HT-29 (cell line): ENCODE data around the gene SLIT3. TPM values are rescaled to one million over a fixed set of nuclear protein-coding genes. Genes with fewer than 3 reads are reported as not detected.
"Not testable (repeated sequence)": the region's sequence is repeated elsewhere in the genome, so short reads cannot be mapped to it uniquely, and the experiment has no call there.

ENCODE experiments used
- DNase-seq: peaks from one replicate; pipeline ENCODE4 v3.0.0-alpha.2; 2015; ENCODE audit warnings: low spot score
- total RNA-seq: library from RNA; depleted of rRNA; stranded (reverse); fragments of >200 nt; shearing (Covaris generic); gene quantifications from 2 replicates; pipeline ENCODE4 v1.2.3, GENCODE V29; 2014

The SLIT3 gene
- total RNA-seq, 1 experiment from 2014 or later: not detected

GRCh38 chr5:169146158-169146557 is 154.8 kb downstream of the SLIT3 start:
- DNase-seq: no peak

GRCh38 chr5:169142264-169142970 is 158.5 kb downstream of the SLIT3 start:
- no peak for DNase-seq

GRCh38 chr5:169140215-169140614 is 160.7 kb downstream of the SLIT3 start:
- not testable (repeated sequence) for DNase-seq

GRCh38 chr5:169139480-169140050 is 161.4 kb downstream of the SLIT3 start:
- DNase-seq: peak; percentile 87

- DNase-seq: no peak
Observed at GRCh38 chr5:169133531-169133930, 167.4 kb downstream of the SLIT3 start.

GRCh38 chr5:169132302-169132660 is 168.7 kb downstream of the SLIT3 start:
- DNase-seq: no peak

GRCh38 chr5:169131616-169132301 is 169.2 kb downstream of the SLIT3 start:
- DNase-seq: no peak

GRCh38 chr5:169128679-169129078 is 172.3 kb downstream of the SLIT3 start:
- DNase-seq: no peak

- no peak for DNase-seq
Observed at GRCh38 chr5:169127431-169127830, 173.5 kb downstream of the SLIT3 start.

- DNase-seq: no peak
Observed at GRCh38 chr5:169126481-169127021, 174.4 kb downstream of the SLIT3 start.

GRCh38 chr5:169125571-169125970 is 175.4 kb downstream of the SLIT3 start:
- no peak for DNase-seq

GRCh38 chr5:169122951-169123350 is 178.0 kb downstream of the SLIT3 start:
- DNase-seq: no peak

- DNase-seq: no peak
Observed at GRCh38 chr5:169121630-169122420, 179.1 kb downstream of the SLIT3 start.

- no peak for DNase-seq
Observed at GRCh38 chr5:169119288-169120048, 181.5 kb downstream of the SLIT3 start.

- DNase-seq: peak; percentile 39
Observed at GRCh38 chr5:169116961-169117461, 183.9 kb downstream of the SLIT3 start.

- DNase-seq: no peak
Observed at GRCh38 chr5:169115461-169116124, 185.3 kb downstream of the SLIT3 start.

- no peak for DNase-seq
Observed at GRCh38 chr5:169114466-169115065, 186.4 kb downstream of the SLIT3 start.

- no peak for DNase-seq
Observed at GRCh38 chr5:169112016-169112415, 188.9 kb downstream of the SLIT3 start.

GRCh38 chr5:169106911-169107706 is 193.8 kb downstream of the SLIT3 start:
- no peak for DNase-seq
